Stomach (tissue), 4 donors: ENCODE measurements around the gene ZNF311.

Experiments
- POLR2A ChIP-seq, 4 donors: fragments of 450-650 bp; IDR thresholded peaks; one replicate each; pipeline ENCODE4 v1.6.1; 2016; ENCODE audit warnings: antibody characterized with exemption in 4 of 4, control low read depth in 2 of 4, mild to moderate bottlenecking in 1 of 4, moderate library complexity in 1 of 4
- POLR2AphosphoS5 ChIP-seq, 3 donors: sonication (generic); formaldehyde crosslinking; IDR thresholded peaks; one replicate each; pipeline ENCODE4 v1.6.1; 2016; ENCODE audit warnings: antibody characterized with exemption in 3 of 3
- TF ChIP-seq, protein P1 (sequence below), 7 experiments: fragments of 450-650 bp in 4 of 7; fragments of 200-600 bp in 3 of 7; sonication (generic) in 3 of 7; IDR thresholded peaks; one replicate each; pipeline ENCODE4 v1.5.1; 2016 to 2019; ENCODE audit warnings: antibody characterized with exemption in 7 of 7, control low read depth in 2 of 7, mild to moderate bottlenecking in 1 of 7

DNA sequence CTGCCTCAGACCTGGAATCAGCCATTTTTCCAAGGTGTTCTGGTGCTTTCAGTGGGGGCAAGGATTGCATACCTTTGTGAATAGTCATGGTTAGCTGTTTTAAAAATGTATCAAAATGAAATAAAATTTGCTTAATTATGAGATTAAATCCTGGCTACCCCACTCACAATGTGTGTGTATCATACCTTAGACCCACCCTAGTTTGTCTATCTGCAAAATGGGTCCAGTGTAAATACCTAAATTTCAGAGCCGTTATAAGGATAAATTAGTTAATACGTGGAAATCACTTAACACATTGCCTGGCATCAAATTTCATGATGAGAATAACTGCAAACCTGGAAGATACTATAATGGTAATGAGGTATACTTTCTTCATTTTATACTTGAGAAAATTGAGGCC is 3.0 kb upstream of the ZNF311 start:
- TF ChIP-seq, protein P1, sequence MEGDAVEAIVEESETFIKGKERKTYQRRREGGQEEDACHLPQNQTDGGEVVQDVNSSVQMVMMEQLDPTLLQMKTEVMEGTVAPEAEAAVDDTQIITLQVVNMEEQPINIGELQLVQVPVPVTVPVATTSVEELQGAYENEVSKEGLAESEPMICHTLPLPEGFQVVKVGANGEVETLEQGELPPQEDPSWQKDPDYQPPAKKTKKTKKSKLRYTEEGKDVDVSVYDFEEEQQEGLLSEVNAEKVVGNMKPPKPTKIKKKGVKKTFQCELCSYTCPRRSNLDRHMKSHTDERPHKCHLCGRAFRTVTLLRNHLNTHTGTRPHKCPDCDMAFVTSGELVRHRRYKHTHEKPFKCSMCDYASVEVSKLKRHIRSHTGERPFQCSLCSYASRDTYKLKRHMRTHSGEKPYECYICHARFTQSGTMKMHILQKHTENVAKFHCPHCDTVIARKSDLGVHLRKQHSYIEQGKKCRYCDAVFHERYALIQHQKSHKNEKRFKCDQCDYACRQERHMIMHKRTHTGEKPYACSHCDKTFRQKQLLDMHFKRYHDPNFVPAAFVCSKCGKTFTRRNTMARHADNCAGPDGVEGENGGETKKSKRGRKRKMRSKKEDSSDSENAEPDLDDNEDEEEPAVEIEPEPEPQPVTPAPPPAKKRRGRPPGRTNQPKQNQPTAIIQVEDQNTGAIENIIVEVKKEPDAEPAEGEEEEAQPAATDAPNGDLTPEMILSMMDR (IDR thresholded peaks at IDR 0.05) = no peak
- TF ChIP-seq POLR2A (IDR thresholded peaks at IDR 0.05) (no peak), POLR2AphosphoS5 (IDR thresholded peaks at IDR 0.05) (no peak)
